GM18499 (cell line): ENCODE measurements around the gene HMGCS1.
"Not testable (repeated sequence)": the region's sequence is repeated elsewhere in the genome, so short reads cannot be mapped to it uniquely, and the experiment has no call there.

ENCODE experiments used
- ATAC-seq: cut with Tn5 transposase; IDR thresholded peaks from one replicate; pipeline ENCODE4 v1.9.1; 2021; ENCODE audit warnings: moderate number of reproducible peaks; ENCODE audit not compliant: insufficient read depth, unreplicated experiment

Gene HMGCS1

DNA sequence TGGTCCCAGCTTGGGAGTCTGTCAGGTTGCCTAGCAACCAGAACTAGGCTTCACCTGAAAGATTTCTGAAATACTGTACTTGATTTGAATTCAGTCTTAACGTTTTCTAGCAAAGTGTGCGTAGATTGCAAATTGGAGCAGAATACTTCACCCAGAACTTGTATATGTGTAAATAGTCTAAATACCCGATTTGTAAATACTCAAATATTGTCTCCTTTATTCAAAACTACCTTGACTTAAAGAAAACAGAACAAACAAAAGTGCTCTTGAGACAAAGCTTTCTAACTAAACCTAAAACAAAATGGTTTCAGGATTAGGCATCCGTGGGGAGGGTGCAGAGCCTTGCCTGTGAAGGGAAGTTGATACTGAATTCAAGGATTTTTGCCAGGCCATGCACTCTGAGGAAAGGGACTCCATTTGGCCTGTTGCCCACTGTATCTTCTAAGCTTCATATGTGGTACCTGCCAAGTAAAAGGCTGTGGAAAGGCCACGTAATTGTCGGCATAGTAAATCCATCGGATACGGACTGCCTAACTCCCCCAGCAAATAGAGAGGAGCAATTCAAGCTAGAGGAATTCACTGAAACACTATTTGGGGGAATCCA lies 744 bp upstream of the HMGCS1 start:
- no peak for ATAC-seq

DNA sequence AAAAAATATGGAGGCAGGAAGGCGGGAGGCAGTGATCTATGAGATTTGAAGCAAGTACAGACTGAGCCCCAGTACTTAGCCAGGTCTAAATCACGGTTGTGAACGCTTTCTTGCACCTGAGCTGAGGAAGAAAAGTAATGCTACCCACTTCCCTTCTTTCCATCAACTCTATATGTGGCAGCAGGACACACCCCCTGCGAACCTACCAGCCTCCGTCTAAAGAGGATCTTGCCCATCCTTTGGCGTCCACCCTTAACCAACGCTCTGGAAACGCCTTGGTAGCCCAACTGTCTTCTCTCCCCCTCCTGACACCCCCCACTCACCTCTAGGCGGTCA lies 545 bp downstream of the HMGCS1 start:
- no peak for ATAC-seq

DNA sequence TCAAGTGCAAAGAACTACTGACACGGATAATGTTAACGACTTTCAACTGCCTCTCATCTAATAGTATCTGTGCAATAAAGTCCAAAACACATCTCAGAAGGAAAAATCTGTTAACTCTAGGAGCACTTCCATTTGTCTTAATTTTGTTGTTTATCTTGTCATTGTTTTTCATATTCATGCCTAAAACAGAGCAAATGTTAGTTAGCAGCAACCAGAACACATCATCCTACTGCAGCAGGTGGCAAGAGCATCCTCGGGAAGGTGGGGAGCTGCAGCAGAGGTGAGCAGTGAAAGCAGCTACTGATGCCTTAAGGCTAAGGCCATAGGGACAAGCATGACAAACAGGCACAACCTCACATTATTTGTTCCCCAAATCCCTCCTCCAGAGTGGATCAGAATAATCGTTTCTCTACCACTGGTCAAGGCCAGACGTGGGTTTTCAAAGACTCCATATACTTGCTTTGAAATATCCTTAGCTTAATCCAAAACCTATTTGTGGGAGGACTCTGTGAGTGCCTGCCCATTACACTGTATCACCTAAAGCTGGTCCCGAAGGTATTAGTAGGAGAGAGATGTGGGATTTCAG lies 1.0 kb downstream of the HMGCS1 start:
- no peak for ATAC-seq

DNA sequence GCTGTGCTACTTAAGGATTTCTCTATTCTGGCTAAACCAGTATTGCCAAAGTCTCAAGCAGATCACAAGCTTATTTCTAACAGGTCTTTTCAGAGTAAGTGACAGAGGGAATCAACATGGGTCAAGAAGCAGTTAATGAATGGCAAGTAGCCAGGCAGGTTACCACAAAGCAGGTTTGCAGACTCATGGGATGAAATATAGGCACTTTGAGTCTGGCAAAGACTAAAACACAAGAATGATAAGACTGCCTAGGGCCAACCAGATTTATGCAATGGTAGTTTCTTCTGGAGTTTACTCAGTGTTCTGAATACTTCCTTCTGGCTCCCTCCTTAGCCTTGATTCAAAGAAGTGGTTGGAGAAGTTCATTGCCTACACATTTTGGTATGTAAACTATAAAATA lies 3.6 kb downstream of the HMGCS1 start:
- no peak for ATAC-seq

DNA sequence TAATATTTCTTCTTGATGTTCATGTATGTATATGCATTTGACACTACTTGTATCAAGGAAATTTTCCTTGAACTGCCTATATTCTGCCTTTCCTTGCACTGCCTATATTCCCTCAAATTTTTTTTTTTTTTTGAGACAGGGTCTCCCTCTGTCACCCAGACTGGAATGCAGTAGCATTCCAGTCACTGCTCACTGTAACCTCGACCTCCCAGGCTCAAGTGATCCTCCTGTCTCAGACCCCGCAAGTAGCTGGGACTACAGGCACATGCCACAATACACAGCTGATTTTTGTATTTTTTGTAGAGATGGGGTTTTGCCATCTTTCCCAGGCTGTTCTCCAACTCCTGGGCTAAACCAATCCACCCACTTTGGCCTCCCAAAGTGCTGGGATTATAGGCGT lies 4.1 kb downstream of the HMGCS1 start:
- ATAC-seq, result no peak

DNA sequence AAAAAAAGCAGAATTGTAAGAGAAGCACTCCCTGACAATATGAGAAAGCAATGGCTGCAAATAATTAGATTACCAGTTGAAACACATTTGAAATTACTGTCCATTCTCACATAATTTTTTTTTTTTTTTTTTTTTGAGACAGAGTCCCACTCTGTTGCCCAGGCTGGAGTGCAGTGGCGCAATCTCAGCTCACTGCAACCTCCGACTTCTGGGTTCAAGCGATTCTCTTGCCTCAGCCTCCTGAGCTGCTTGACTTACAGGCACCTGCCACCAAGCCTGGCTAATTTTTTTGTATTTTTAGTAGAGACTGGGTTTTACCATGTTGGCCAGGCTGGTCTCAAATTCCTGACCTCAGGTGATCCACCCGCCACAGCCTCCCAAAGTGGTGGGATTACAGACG lies 6.3 kb downstream of the HMGCS1 start:
- ATAC-seq, result not testable (repeated sequence)

DNA sequence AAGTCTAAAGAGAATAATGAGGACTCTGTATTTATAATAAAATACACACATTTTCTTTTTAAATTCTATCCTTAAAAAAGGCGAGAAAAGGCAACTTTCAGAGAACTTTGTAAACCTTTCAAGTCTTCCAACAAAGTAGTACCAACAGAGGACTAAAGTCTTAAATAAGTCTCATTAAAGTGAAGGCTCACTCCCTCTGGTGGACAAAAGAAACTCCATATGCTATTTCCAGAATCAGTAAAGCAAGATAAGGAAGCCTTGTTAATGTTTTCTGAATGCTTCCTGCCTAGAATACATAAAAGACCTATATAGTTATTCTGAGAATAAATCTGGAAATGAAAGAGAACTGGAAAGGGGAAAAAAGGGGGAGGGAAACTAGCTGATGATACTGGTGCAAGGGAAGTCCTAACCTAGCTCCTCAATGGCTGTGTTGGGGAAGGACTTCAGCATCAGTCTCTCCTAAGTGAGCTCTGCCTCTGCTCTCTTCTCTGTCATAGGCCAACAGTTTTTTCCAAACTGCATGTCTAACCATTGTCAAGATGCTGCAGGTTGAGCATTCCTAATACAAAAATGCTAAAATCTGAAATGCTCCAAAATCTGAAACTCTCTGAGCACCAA lies 7.2 kb downstream of the HMGCS1 start:
- peak; percentile 43 for ATAC-seq

DNA sequence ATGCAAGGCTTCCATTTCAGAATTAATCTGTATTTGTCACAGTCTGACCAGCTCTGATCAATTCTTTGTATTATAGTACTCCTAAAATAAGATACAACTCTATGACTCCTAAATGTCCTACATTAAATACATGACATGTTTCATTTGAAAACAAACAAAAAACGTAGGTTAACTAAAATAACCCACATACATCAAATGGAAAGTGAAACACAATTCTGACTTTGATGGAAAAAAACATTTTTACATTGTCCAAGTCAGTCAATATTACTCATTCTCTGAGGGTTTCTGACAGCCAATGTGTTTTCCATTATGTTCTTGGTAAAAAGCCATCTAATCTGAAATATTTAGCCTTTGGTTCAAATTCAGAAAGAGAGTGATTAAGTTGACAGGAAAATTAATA lies 8.7 kb downstream of the HMGCS1 start:
- no peak for ATAC-seq

DNA sequence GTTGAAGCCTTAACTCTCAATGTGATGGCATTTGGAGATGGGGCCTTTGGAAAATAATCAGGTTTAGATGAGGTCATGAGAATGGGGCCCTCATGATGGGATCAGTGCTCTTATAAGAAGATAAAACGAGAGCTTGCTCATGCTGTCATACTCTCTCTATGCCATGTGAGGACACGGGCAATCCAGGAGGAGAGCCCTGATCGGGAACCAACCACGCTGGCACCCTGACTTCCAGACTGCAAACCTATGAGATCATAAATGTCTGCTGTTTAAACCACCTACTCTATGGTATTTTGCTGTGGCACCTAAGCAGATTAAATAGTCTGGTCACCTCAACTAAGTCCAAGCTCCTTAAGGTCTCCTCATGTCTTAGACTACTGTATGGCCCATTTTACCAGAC lies 10.0 kb downstream of the HMGCS1 start:
- ATAC-seq, result no peak

DNA sequence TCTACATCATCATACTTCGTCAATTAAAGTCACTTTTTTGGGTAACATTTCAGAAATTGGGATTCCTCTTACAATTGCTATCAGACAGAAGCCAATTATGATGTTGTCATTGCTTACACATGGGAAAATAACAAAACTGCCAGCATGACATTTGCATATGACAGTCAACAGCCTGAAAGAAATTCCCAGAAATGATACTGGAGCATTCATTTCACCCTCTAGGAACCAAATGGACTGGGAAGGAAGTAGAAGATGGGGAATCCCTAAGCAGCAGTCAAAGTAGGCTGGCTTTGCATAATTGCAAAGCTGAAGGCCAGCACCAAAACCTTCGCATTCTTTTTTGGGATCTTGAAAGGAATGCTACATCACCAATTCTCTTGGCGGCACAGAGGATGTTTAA lies 10.7 kb downstream of the HMGCS1 start:
- no peak for ATAC-seq

DNA sequence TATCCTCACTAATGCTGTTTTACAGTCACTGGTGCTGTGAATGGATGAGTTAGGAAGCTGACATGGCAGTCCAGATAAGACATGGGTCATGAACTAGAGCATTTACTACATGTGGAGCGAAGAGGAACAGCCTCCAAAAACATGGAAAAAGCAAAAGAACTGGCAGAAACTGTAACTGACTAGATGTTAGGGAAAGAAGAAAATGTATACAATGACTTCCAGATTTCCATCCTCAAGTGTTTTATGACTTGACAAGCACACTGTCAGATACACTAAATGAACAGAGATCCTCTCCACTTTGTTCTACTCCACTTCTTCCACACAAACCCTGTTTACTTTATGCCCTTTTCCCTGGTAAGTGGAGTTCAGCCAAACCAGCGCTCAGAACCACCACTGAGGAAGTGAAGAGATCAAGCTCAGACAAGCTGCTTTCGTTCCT lies 11.5 kb downstream of the HMGCS1 start:
- ATAC-seq, result no peak

DNA sequence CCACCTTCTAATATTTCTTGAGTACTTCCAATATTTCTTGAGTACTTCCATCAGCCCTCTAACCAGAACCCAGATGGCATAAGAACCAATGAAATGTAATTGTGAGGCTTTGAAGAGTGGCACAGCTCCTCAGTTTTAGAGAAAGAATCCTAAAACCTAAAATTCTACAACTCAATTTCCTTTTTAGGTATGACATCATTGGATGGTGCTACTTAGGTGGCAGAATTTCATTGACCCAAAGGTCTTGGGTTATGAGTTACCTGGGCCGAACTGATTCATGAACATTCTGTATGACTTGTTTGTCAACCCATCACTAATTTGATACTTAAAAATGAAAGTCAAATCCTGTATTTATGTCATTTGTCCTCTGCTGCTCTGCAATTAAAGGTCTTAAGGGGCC lies 13.1 kb downstream of the HMGCS1 start:
- ATAC-seq, result no peak

DNA sequence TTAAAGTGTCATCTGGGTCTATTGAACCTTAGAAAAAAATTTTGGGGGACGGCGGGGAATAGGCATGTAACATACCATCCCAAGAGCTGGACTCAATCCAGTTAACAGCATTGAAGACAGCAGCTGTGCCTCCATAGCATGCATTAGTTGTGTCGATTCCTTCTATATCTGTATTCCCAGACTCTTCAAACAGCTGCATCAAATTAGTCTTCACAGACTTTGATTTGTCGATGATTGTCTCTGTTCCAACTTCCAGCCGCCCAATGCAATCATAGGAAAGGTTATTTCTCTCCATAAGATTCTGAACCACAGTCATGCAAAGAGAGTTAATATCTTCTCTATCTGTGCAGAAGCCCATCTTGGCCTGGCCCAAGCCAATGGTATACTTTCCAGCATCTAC lies 14.8 kb downstream of the HMGCS1 start:
- no peak for ATAC-seq

DNA sequence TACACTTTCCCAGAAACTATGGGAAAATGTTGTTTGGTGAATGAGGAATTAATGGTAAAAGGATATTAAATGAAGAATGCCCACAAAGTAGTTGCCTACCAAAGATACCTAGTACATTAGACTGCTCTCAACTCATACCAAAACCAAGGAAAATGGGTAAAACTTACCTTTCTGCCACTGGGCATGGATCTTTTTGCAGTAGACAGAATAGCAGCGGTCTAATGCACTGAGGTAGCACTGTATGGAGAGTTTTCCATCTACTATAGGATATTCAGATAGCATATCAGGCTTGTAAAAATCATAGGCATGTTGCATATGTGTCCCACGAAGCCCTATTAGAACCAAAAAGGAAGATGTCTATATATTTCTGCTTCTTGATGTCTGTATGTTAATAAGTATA lies 16.4 kb downstream of the HMGCS1 start:
- ATAC-seq, result no peak

DNA sequence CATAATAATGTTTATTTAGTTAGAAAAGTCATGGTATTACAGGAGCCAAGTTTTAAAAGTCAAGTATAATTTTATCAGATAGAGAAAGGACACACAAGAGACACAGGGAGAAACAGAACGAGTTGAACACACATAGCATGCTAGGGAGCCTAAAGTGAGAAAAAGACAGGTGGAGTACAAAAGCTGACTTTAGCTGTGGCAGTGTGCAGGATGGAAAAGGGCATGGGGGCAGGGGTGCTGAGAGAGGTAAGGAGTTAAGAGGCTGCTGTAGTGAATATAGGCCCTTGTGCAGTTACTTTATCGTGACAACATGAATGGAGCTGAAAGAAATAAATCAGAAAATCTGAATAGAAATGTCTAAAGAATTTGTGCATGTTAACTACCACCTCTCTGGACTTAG lies 18.0 kb downstream of the HMGCS1 start:
- ATAC-seq, result no peak

DNA sequence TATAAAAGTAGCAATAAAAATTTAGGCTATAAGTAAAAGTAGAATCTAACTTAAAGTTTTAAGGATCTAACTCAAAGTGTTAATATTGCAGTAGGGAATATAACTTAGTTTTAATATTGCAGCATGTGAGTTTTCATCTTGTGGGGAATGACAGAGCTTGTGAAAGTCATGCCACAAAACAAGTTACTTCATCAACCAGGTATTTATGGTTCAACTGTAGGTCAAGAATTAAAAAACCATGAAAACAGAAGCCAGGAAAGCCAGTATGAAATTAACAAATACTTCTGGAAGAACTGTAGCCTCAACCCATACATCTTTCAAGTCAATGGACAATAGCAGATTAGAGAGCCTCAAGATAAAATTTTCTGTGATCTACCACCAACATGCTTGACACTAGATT lies 19.0 kb downstream of the HMGCS1 start:
- no peak for ATAC-seq

DNA sequence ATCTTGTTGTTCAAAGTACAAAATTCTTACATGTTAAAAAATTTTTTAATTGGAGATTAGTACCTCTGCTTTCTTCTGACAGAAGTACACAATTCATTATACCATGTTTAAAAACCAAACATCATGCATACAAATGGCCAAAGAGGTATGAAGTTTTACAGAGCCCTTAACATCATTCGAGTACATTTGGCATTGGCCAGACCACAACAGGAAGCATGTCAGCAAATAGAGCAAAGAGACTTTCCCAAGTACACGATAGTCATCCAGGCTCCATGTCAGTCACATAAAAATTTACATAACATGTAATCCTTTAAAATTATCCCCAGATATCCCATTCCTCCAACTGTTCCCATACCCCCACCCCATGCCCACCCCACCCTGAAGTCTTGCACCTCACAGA lies 22.5 kb downstream of the HMGCS1 start:
- ATAC-seq, result no peak

DNA sequence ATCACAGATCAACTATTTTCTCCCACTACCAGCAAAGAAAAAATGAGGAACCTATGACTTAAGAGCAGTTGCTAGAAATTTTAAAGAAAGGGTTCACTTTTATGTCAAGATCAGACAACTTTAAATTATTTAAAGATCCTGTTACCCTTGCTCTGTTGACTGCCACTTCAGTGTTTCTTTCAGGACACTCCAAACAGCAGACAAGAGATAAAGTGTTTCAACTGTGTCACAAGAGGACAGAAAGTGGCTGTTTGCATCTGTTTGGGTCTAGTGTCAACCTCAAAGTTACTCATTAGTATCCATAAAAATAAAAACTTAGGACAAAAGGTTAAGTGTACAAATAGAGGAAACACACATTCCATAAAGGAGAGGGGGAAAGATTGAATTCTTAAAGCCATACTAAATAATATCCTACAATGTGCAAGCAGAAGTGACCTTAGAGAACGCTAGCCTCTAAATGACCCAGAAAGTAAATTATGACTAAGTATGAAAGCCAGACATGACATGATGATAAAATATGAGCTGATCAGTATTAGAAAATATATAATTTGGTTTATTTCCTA lies 24.9 kb downstream of the HMGCS1 start:
- no peak for ATAC-seq

DNA sequence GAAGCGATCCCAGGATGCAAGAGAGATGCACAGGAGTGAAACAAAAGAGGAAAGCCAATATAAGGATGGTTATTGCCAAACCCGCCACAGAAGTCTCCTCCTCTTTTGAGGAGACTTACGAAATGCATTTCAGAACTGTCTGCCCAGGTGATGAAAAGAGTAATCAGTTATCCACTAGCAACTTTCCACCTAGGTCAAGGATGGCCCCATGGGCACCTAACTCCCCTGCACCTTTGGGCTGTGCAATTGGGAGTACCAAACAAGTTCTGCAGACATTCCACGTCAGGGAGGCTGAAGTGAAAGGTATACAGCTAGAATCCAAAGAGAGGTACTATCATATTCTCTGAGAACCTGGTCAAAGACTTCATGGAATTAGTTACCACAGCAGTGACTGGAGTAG lies 25.7 kb downstream of the HMGCS1 start:
- no peak for ATAC-seq

DNA sequence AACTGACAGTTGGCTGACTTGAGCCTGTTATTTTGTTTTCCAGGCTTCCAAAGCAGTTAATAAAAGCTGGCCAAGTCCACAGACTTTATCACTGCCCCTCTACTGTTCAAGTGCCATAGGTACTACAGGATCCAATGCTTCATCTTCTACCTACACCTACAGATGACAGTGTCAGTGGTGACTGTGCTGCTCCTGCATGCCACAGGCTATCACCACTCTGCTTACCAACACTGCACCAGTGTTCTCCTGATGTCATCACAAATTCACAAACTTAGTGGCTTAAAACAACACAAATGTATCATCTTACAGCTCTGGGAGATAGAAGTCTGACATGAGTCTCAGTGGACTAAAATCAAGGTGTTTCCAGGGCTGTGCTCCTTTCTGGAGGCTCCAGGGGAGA lies 26.6 kb downstream of the HMGCS1 start:
- no peak for ATAC-seq

DNA sequence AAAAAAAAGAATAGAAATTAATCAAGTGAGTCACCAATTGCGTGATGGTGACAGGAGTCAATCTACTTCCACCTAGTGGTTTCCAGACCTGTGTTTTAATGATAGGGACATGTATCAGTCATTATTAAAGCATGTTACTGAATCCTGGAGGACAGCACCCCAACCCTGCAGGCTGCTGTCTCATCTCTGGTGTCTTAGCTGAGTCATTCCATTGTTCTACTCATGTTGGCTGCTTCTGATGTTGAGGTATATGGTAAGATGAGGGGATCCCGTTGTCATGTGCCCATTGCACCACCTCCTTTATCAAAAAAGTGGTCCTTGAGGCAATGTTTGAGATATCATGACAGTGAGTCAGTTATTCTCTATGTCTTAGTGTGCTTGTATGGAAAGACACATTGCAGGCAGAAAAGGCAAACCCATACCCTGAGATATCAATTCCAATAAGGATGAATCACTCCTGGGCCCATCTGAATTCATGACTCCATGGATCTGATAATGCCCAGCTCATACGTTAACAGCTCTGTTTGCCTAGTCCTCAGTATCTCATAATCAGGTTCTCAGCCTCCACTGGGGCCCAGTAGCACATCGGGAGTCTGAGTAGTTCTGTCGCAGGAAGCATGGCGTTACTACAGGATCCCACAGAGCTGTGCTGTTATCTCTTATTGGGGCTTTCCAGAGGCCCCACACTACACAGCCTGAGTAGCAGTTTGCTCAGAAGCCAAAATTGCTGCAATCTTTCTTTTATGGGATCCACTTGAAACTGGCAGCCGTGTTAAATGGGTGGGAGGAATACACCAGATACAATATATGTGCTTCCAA lies 31.2 kb downstream of the HMGCS1 start:
- no peak for ATAC-seq
